ENCODE results near the gene EPS8. TPM values are rescaled to one million over a fixed set of nuclear protein-coding genes. Genes with fewer than 3 reads are reported as not detected.

The EPS8 gene
- total RNA-seq, 1 experiment from 2014 or later = 97.5 TPM

DNA sequence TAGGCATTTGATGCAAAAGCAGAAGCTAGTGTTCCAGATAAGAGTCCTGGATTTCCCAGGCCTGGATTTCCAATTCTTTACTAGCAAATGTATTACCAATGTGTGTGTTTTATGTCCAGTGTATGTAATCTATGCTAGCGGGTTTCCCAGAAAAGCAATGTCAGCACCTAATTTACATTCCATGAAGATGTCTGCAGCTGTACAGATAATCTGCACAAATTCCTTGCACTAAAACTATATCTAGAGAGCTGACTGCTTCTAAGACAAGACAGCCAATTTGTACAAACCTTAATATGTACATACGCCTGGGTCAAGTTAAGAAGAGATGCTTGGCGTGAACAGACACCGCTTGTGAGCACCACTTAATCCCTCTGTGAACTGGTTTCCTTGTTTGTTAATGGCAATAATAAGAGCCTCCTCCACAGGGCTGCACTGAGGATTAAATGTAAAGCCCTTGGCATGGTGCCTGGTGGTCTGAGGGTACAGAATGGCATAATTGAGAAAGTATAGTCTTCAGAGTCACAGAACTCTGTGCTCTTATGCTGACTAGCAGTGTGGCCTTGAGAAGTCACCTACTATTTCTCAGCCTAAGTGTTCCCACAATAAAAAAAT, 185.6 kb downstream of the EPS8 start:
- no TSS peak for BruUV-seq (replicated peaks)
- TF ChIP-seq, protein P1, sequence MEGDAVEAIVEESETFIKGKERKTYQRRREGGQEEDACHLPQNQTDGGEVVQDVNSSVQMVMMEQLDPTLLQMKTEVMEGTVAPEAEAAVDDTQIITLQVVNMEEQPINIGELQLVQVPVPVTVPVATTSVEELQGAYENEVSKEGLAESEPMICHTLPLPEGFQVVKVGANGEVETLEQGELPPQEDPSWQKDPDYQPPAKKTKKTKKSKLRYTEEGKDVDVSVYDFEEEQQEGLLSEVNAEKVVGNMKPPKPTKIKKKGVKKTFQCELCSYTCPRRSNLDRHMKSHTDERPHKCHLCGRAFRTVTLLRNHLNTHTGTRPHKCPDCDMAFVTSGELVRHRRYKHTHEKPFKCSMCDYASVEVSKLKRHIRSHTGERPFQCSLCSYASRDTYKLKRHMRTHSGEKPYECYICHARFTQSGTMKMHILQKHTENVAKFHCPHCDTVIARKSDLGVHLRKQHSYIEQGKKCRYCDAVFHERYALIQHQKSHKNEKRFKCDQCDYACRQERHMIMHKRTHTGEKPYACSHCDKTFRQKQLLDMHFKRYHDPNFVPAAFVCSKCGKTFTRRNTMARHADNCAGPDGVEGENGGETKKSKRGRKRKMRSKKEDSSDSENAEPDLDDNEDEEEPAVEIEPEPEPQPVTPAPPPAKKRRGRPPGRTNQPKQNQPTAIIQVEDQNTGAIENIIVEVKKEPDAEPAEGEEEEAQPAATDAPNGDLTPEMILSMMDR (IDR thresholded peaks at IDR 0.05; ENCODE audit: unreplicated experiment) = no peak
- no peaks in the 10 kb centered on the region for H3K27me3 Mint-ChIP-seq (ENCODE audit: unreplicated experiment)
- no peak overlapping the region for H3K27ac Mint-ChIP-seq (ENCODE audit: unreplicated experiment)
- DNase-seq = no peak
- CTCF ChIA-PET = no interaction called here
- H3K36me3 Mint-ChIP-seq (ENCODE audit: insufficient read depth, unreplicated experiment) = no peaks in the 10 kb centered on the region
- H3K9me3 Mint-ChIP-seq (ENCODE audit: low read depth, unreplicated experiment) = no peaks in the 10 kb centered on the region
- H3K4me3 Mint-ChIP-seq (ENCODE audit: low read depth, unreplicated experiment) = no peak overlapping the region
- peaks cover 35% of the 10 kb centered on the region for H3K4me1 Mint-ChIP-seq (ENCODE audit: low read depth, unreplicated experiment)
- intact Hi-C loops (cut with micrococcal nuclease; ENCODE audit: unreplicated experiment) = no loop called here

DNA sequence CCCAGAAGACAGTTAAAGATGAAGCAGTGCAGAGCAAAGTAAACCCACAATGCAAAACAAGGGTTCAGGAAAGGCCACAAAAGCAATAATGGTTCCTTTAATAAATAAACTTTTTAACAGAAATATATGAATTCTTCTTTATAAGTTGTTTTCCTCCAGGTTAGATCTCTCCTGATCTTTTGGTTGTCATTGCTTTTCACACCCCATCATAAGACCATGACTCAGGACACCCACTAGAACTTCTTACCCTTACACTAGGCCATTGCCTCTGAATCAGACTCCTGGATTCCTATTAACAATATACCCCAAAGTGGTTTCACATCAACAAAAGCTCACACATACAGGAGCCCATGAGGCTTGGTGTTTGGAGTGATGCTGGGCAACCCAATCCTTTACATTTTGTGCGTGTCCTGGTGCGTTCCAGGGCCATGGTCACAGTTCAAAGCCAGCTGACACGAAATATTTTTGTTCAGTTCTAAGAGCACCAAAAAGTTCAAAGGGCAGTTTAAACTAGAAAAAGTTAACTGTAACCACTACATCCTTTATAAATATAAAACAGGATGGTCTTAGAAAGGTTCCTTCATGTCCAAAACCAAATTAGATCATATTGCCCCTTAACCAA, 187.0 kb downstream of the EPS8 start:
- DNase-seq = no peak
- Mint-ChIP-seq H3K27ac (ENCODE audit: unreplicated experiment) (peak overlapping the region; percentile 18), H3K27me3 (ENCODE audit: unreplicated experiment) (no peaks in the 10 kb centered on the region), H3K4me3 (ENCODE audit: low read depth, unreplicated experiment) (no peak overlapping the region), H3K36me3 (ENCODE audit: insufficient read depth, unreplicated experiment) (no peaks in the 10 kb centered on the region), H3K4me1 (ENCODE audit: low read depth, unreplicated experiment) (peaks cover 44% of the 10 kb centered on the region), H3K9me3 (ENCODE audit: low read depth, unreplicated experiment) (no peaks in the 10 kb centered on the region)
- no TSS peak for BruUV-seq (replicated peaks)
- TF ChIP-seq, protein P1 (IDR thresholded peaks at IDR 0.05; ENCODE audit: unreplicated experiment) = no peak
- intact Hi-C loops (cut with micrococcal nuclease; ENCODE audit: unreplicated experiment) = no loop called here
- CTCF ChIA-PET = no interaction called here

DNA sequence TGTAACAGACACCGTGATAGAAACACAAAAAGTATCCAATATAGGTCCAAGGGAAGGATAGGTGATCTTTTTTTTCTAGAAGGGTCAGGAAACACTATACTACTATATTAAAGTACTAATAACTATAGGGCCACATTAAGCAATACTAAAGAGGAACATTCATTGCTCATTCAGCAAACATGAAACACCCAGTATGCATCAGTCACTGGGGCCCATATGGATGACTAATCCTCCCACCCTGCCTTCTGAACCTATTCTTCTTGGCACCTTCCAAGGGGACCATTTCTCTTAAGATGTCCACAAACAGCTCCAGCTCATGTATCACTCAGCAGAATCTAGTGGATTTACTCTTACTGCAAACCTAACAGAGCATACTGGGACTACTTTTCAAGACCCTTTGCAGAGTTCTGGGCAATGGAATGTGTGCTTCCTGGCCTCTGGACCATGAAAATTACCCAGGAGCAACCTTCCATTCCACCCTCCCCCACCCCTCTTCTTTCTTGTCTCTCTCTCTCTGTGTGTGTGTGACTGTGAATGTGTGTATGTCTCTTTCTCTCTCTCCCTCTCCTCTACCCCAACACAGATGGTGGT, 187.9 kb downstream of the EPS8 start:
- BruUV-seq (replicated peaks) = no TSS peak
- Mint-ChIP-seq H3K4me3 (ENCODE audit: low read depth, unreplicated experiment) (no peak overlapping the region), H3K27me3 (ENCODE audit: unreplicated experiment) (no peaks in the 10 kb centered on the region), H3K9me3 (ENCODE audit: low read depth, unreplicated experiment) (no peaks in the 10 kb centered on the region), H3K27ac (ENCODE audit: unreplicated experiment) (peak overlapping the region; percentile 66), H3K36me3 (ENCODE audit: insufficient read depth, unreplicated experiment) (no peaks in the 10 kb centered on the region), H3K4me1 (ENCODE audit: low read depth, unreplicated experiment) (peaks cover 44% of the 10 kb centered on the region)
- DNase-seq = peak; percentile 35
- TF ChIP-seq, protein P1 (IDR thresholded peaks at IDR 0.05; ENCODE audit: unreplicated experiment) = no peak
- intact Hi-C loops (cut with micrococcal nuclease; ENCODE audit: unreplicated experiment) = no loop called here
- CTCF ChIA-PET = interaction anchor here (1.1 kb wide), 1 partner anchor 171 kb away, joined by 3 read pairs; no protein-coding TSS in a partner anchor

DNA sequence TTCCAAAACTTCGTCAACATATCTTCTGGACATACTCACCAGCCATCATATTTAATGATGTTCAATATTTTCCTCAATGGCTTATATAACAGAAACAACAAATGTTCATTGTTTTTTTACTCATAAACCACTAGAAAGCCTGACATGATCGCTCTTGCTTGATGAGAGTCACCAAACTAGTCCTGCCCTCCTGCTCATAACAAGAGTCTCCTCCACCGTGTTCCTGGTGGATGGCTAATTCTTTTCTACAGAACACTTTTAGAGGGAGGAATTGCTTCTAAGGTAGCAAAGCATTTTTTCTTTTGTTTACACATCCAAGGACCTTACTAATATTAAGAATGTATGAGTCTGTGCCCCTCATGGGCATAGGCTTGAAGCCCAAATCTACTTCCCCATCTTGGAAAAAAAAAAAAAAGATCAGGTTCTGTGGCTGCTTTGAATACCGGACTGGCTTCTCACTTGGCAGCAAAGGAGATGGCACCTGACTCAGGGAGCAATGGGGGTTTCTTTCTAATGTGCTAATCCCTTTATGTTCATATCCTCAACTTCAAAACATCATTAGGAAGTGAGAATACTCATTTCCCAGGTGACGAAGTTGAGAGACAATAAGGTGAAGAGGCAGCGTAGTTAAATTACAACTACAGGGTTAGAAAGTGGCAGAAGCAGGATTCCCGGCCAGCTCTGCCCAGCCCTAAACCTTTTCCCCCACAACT, 188.8 kb downstream of the EPS8 start:
- no peak for DNase-seq
- no peaks in the 10 kb centered on the region for H3K9me3 Mint-ChIP-seq (ENCODE audit: low read depth, unreplicated experiment)
- intact Hi-C loops (cut with micrococcal nuclease; ENCODE audit: unreplicated experiment) = no loop called here
- H3K36me3 Mint-ChIP-seq (ENCODE audit: insufficient read depth, unreplicated experiment) = no peaks in the 10 kb centered on the region
- BruUV-seq (replicated peaks) = no TSS peak
- H3K27me3 Mint-ChIP-seq (ENCODE audit: unreplicated experiment) = no peaks in the 10 kb centered on the region
- CTCF ChIA-PET = interaction anchor here (1.1 kb wide), 1 partner anchor 172 kb away, joined by 3 read pairs; no protein-coding TSS in a partner anchor
- H3K4me1 Mint-ChIP-seq (ENCODE audit: low read depth, unreplicated experiment) = peaks cover 44% of the 10 kb centered on the region
- TF ChIP-seq, protein P1 (IDR thresholded peaks at IDR 0.05; ENCODE audit: unreplicated experiment) = no peak
- peak overlapping the region; percentile 66 for H3K27ac Mint-ChIP-seq (ENCODE audit: unreplicated experiment)
- H3K4me3 Mint-ChIP-seq (ENCODE audit: low read depth, unreplicated experiment) = no peak overlapping the region

Data from Calu3 (cell line).